CD14-positive monocyte (primary cell): ENCODE data around the gene CST9L. TPM values are rescaled to one million over a fixed set of nuclear protein-coding genes. Genes with fewer than 3 reads are reported as not detected.

Experiments used
- DNase-seq, 3 donors: peaks; one replicate each; pipeline ENCODE4 v3.0.0-alpha.2; 2011 to 2022
- H2AFZ ChIP-seq: 2 replicates; pipeline ENCODE4 v1.6.0; 2012; ENCODE audit warnings: mild to moderate bottlenecking, low read depth, low read length, inconsistent platforms; ENCODE audit not compliant: insufficient read depth, poor library complexity, severe bottlenecking
- H3K27ac ChIP-seq, 2 donors: 1 replicate in 1 of 2; 2 replicates in 1 of 2; pipeline ENCODE4 v1.5.1; 2012 to 2013; ENCODE audit warnings: low read length in 2 of 2, control low read depth in 1 of 2, inconsistent platforms in 1 of 2, low read depth in 1 of 2, mild to moderate bottlenecking in 1 of 2
- H3K27me3 ChIP-seq, 2 donors: one replicate each; pipeline versions ENCODE4 v1.6.0 to v1.6.1; 2011 to 2013; ENCODE audit warnings: low read length in 2 of 2; ENCODE audit not compliant: control insufficient read depth in 2 of 2, insufficient read depth in 2 of 2
- H3K36me3 ChIP-seq, 2 donors: replicated peaks in 1 of 2; 1 replicate in 1 of 2; 2 replicates in 1 of 2; pipeline versions ENCODE4 v1.5.1 to v1.6.1; 2012 to 2013; ENCODE audit warnings: low read length in 2 of 2, control low read depth in 1 of 2, inconsistent platforms in 1 of 2, mild to moderate bottlenecking in 1 of 2; ENCODE audit not compliant: insufficient read depth in 2 of 2, control insufficient read depth in 1 of 2
- H3K4me1 ChIP-seq, 2 donors: 1 replicate in 1 of 2; 2 replicates in 1 of 2; pipeline versions ENCODE4 v1.5.1 to v1.6.1; 2012 to 2013; ENCODE audit warnings: low read length in 2 of 2, control low read depth in 1 of 2, inconsistent platforms in 1 of 2, mild to moderate bottlenecking in 1 of 2, moderate library complexity in 1 of 2; ENCODE audit not compliant: insufficient read depth in 2 of 2, control insufficient read depth in 1 of 2
- H3K4me2 ChIP-seq: replicated peaks from 2 replicates; pipeline ENCODE3; 2012; ENCODE audit warnings: low read length, moderate library complexity, mild to moderate bottlenecking; ENCODE audit not compliant: poor library complexity, severe bottlenecking; ENCODE audit errors: extremely low read depth
- H3K4me3 ChIP-seq, 3 experiments: fragments of 200-600 bp in 1 of 3; sonication (generic) in 1 of 3; replicated peaks in 1 of 3; 1 replicate in 2 of 3; 2 replicates in 1 of 3; pipeline ENCODE4 v1.5.1; 2011 to 2013; ENCODE audit warnings: low read length in 3 of 3, mild to moderate bottlenecking in 3 of 3, control low read depth in 2 of 3, low read depth in 2 of 3, inconsistent platforms in 1 of 3, moderate library complexity in 1 of 3
- H3K79me2 ChIP-seq: 2 replicates; pipeline ENCODE4 v1.6.0; 2012; ENCODE audit warnings: mild to moderate bottlenecking, control low read depth, inconsistent platforms, low read length, moderate library complexity; ENCODE audit not compliant: insufficient read depth
- H3K9ac ChIP-seq: 2 replicates; pipeline ENCODE4 v1.6.0; 2017; ENCODE audit warnings: low read length, mild to moderate bottlenecking; ENCODE audit not compliant: insufficient read depth, poor library complexity, severe bottlenecking
- H3K9me3 ChIP-seq, 2 donors: replicated peaks in 1 of 2; 1 replicate in 1 of 2; 2 replicates in 1 of 2; pipeline versions ENCODE4 v1.5.1 to v1.6.1; 2012 to 2013; ENCODE audit warnings: low read length in 2 of 2, control low read depth in 1 of 2; ENCODE audit not compliant: control insufficient read depth in 1 of 2, insufficient read depth in 1 of 2
- H4K20me1 ChIP-seq: 2 replicates; pipeline ENCODE4 v1.6.0; 2012; ENCODE audit warnings: mild to moderate bottlenecking, low read length, control low read depth, moderate library complexity; ENCODE audit not compliant: insufficient read depth
- H3K27ac Mint-ChIP-seq, 7 donors: one replicate each; pipeline ENCODE4 v1.8.0; 2020; ENCODE audit warnings: mild to moderate bottlenecking in 7 of 7, mixed read lengths in 7 of 7, moderate library complexity in 6 of 7, inconsistent platforms in 2 of 7
- H3K27me3 Mint-ChIP-seq, 3 donors: one replicate each; pipeline ENCODE4 v1.8.0; 2021 to 2022; ENCODE audit warnings: low read depth in 3 of 3, mild to moderate bottlenecking in 3 of 3, mixed read lengths in 3 of 3, moderate library complexity in 3 of 3, inconsistent platforms in 1 of 3
- H3K36me3 Mint-ChIP-seq, 2 donors: one replicate each; pipeline ENCODE4 v1.8.0; 2020; ENCODE audit warnings: mixed read lengths in 2 of 2, inconsistent platforms in 1 of 2, mild to moderate bottlenecking in 1 of 2
- H3K4me1 Mint-ChIP-seq: one replicate; pipeline ENCODE4 v1.8.0; 2020; ENCODE audit warnings: mild to moderate bottlenecking, mixed read lengths
- H3K4me3 Mint-ChIP-seq, 2 donors: one replicate each; pipeline ENCODE4 v1.8.0; 2020; ENCODE audit warnings: mild to moderate bottlenecking in 2 of 2, mixed read lengths in 2 of 2, moderate library complexity in 1 of 2
- H3K9me3 Mint-ChIP-seq, 7 donors: one replicate each; pipeline ENCODE4 v1.8.0; 2020 to 2022; ENCODE audit warnings: mixed read lengths in 7 of 7, mild to moderate bottlenecking in 6 of 7, moderate library complexity in 6 of 7, inconsistent platforms in 2 of 7
- WGBS: methylation state at CpG from one replicate; pipeline ENCODE4 v1.1.5; 2013; ENCODE audit warnings: missing lambda C conversion rate; ENCODE audit not compliant: insufficient coverage; 5-methylcytosine and 5-hydroxymethylcytosine counted together
- intact Hi-C, 2 donors: fragments of 100-400 bp; cut with micrococcal nuclease; formaldehyde crosslinking; loops; one replicate each; pipeline versions ENCODE4 v1.15.0 to v1.15.1; 2023
- polyA plus RNA-seq, 3 donors: library from polyadenylated mRNA; depleted of rRNA in 1 of 3; unstranded in 2 of 3; stranded (reverse) in 1 of 3; fragments of 300-500 nt in 2 of 3; fragments of >200 nt in 1 of 3; fragmentation: Illumina TruSeq in 2 of 3; gene quantifications; 1 replicate in 2 of 3; 2 replicates in 1 of 3; pipeline ENCODE4 v1.2.3, GENCODE V29; 2012 to 2021
- TF ChIP-seq, protein P1 (sequence below): fragments of 200-600 bp; IDR thresholded peaks from one replicate; pipeline ENCODE4 v1.8.0; 2022; ENCODE audit warnings: antibody characterized with exemption, mild to moderate bottlenecking

CST9L gene
- polyA plus RNA-seq, 3 donors, result not detected

- no peak for DNase-seq
- TF ChIP-seq, protein P1, sequence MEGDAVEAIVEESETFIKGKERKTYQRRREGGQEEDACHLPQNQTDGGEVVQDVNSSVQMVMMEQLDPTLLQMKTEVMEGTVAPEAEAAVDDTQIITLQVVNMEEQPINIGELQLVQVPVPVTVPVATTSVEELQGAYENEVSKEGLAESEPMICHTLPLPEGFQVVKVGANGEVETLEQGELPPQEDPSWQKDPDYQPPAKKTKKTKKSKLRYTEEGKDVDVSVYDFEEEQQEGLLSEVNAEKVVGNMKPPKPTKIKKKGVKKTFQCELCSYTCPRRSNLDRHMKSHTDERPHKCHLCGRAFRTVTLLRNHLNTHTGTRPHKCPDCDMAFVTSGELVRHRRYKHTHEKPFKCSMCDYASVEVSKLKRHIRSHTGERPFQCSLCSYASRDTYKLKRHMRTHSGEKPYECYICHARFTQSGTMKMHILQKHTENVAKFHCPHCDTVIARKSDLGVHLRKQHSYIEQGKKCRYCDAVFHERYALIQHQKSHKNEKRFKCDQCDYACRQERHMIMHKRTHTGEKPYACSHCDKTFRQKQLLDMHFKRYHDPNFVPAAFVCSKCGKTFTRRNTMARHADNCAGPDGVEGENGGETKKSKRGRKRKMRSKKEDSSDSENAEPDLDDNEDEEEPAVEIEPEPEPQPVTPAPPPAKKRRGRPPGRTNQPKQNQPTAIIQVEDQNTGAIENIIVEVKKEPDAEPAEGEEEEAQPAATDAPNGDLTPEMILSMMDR, result no peak
- no peaks in the 10 kb centered on the region for H3K9me3 ChIP-seq
- no peak overlapping the region for H3K4me3 ChIP-seq
- Mint-ChIP-seq H3K4me3 (no peak overlapping the region), H3K4me1 (no peaks in the 10 kb centered on the region), H3K27ac (no peak overlapping the region), H3K9me3 (peaks cover 0 to 6% (median 2%) of the 10 kb centered on the region in 7 donors), H3K36me3 (no peaks in the 10 kb centered on the region), H3K27me3 (peaks cover 3 to 6% (median 3%) of the 10 kb centered on the region in 3 donors)
- 89% methylated on average over 2 of the region's 6 CpGs for WGBS
- no peaks in the 10 kb centered on the region for H3K4me1 ChIP-seq
- H3K79me2 ChIP-seq, result no peaks in the 10 kb centered on the region
- no peaks in the 10 kb centered on the region for H3K36me3 ChIP-seq
- no peaks in the 10 kb centered on the region for H4K20me1 ChIP-seq
- H3K9ac ChIP-seq, result no peak overlapping the region
- no peak overlapping the region for H3K4me2 ChIP-seq
- H3K27me3 ChIP-seq, result no peaks in the 10 kb centered on the region
- no peak overlapping the region for H2AFZ ChIP-seq
- H3K27ac ChIP-seq, result no peak overlapping the region
- intact Hi-C loops, result no loop called here
Measured at GRCh38 chr20:23519556-23519955, 48.7 kb downstream of the CST9L start.

- H3K4me1 Mint-ChIP-seq, result no peaks in the 10 kb centered on the region
- Histone ChIP-seq H3K79me2 (no peaks in the 10 kb centered on the region), H3K4me3 (no peak overlapping the region), H3K36me3 (no peaks in the 10 kb centered on the region), H3K4me2 (no peak overlapping the region), H3K9me3 (no peaks in the 10 kb centered on the region), H3K4me1 (no peaks in the 10 kb centered on the region), H3K27ac (no peak overlapping the region), H4K20me1 (no peaks in the 10 kb centered on the region), H3K9ac (no peak overlapping the region), H3K27me3 (no peaks in the 10 kb centered on the region), H2AFZ (no peak overlapping the region)
- no peak overlapping the region for H3K4me3 Mint-ChIP-seq
- intact Hi-C loops, result no loop called here
- no peaks in the 10 kb centered on the region for H3K36me3 Mint-ChIP-seq
- H3K27ac Mint-ChIP-seq, result no peak overlapping the region
- 43% methylated on average over 1 of the region's 4 CpGs for WGBS
- TF ChIP-seq, protein P1, result no peak
- DNase-seq, result no peak
- H3K9me3 Mint-ChIP-seq, result peaks cover 0 to 6% (median 2%) of the 10 kb centered on the region in 7 donors
- H3K27me3 Mint-ChIP-seq, result peaks cover 3 to 7% (median 3%) of the 10 kb centered on the region in 3 donors
Measured at GRCh38 chr20:23517719-23518118, 50.6 kb downstream of the CST9L start.
